Suppressor macrophage (primary cell): ENCODE measurements around the gene BAHD1.

Source experiments
- DNase-seq, 4 experiments: peaks; one replicate each; pipeline ENCODE4 v3.0.0-alpha.2; 2020 to 2022

Gene BAHD1

GRCh38 chr15:40468898-40469331 lies 28.2 kb downstream of the BAHD1 start:
- peak; percentile 41 to 71 (median 52) for DNase-seq

- DNase-seq: no peak
Observed at GRCh38 chr15:40469776-40470390, 29.1 kb downstream of the BAHD1 start.

GRCh38 chr15:40470423-40471104 lies 29.8 kb downstream of the BAHD1 start, which contains the start of gene CHST14:
Gene CHST14, plus strand, starts transcription at chr15:40470984. Its CDS starts 230 bp downstream, at chr15:40471214.
- DNase-seq: peak; percentile 53 to 76 (median 74)

- DNase-seq: peak in 3 of 4 experiments; percentile 27 to 31 (median 28)
Observed at GRCh38 chr15:40471105-40471807, 30.5 kb downstream of the BAHD1 start.

- peak in 1 of 4 experiments; percentile 36 for DNase-seq
Observed at GRCh38 chr15:40471808-40472150, 31.0 kb downstream of the BAHD1 start.

DNA sequence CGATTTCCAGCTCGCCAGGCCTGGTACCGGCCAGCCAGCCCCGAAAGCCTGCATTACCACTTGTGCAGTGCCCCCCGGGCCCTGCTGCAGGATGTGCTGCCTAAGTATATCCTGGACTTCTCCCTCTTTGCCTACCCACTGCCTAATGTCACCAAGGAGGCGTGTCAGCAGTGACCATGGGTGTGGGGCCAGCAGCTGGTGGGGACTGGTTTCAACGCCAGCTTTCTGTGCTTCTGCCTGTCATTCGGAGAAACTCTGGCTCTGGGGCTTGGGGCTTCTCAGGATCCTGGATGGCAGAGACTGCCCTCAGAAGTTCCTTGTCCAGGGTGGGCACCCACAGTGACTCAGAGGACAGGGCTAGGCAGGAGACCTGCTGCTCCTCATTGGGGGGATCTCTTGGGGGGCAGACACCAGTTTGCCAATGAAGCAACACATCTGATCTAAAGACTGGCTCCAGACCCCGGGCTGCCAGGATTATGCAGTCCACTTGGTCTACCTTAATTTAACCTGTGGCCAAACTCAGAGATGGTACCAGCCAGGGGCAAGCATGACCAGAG lies 31.5 kb downstream of the BAHD1 start:
- DNase-seq: no peak

DNA sequence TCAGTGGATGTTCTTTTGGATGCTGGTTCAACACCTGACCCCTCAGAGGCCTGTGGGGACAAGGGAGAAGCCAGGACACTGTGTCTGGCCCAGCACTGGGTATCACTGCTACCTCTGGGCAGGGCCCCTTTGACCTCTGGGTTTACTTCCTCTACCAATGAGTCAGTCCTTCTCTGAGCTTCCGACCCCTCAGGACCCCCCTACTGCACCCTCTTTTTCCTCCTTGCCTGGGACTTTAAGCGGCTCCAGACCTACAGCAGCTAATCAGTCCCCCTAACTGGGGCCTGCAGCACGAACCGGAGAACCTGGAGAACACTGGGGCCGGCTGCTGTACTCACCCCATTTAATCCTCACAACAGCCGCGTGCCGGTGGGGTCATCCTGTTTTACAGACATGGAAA lies 33.8 kb downstream of the BAHD1 start:
- no peak for DNase-seq

DNA sequence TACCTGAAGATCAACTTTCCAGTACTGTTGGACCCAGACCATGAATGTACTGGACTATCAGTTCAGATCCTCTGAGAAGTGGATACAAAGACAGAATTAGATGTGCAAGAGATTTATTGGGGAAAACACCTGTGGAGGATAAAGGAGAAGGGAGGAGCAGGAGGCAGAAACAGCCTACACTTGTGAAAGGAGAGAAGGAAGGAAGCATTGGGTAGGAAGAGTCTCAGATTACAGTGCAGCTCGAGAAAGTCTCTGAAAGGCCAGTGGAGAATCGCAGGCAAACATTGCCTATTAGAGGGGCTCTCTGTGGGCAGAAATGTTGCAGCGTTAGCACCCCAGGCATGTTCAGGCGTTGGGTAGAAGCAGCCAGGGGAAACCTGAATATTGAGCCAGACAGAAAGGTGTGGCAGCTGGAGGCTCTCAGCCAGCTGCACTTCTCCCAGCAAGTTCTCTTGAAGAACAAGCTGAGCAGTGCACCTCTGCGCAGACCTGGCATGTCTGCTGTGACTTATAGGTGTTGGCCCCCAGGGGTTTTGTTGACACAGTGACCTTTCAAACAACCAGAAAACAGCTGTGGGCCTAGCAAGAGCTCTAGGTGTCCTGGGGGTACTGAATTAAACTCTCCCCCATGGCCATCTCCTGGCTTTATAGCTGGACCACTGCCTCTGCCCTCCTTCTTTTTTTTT lies 37.0 kb downstream of the BAHD1 start:
- DNase-seq: no peak

- no peak for DNase-seq
Observed at GRCh38 chr15:40479024-40479423, 38.3 kb downstream of the BAHD1 start.

- DNase-seq: no peak
Observed at GRCh38 chr15:40481341-40482074, 40.8 kb downstream of the BAHD1 start.

- no peak for DNase-seq
Observed at GRCh38 chr15:40483919-40484318, 43.2 kb downstream of the BAHD1 start.

- no peak for DNase-seq
Observed at GRCh38 chr15:40486066-40486770, 45.5 kb downstream of the BAHD1 start.

DNA sequence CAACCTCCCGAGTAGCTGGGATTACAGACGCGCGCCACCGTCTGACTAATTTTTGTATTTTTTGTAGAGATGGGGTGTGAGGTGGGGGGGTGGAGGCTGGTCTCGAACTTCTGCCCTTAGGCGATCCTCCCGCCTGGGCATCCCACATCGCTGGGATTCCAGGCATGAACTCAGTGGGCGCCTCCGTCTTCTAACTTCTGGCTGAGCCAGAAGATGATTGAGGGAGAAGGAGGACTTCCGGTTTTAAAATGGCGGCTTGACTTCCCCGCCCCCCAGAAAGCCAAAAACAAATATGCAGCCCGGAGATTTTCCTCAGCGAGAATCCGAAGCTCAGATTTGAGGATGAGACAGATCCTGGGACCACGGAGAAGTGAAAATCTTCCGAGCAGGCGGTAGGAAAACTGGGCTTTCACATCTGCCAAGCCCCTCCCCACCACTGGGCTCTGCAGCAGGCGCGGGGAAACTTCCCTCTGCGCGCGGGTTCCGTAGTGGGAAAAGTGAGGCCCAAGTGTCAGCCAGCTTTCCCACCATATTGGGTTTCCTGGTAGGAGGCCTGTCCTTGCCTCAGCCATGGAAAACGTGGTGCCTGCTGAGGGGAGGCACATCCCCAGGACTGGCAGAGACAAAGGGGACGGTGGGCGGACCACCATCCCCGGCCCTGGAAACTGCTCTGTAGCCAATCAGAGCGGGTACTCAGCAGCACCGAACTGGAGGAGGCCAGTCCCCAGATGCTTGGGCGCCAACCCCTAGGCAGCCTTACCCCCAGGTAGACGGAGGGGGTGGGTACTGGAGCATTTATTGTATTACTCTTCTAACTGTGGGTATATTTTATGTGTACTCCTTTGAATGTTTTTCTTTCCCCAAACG lies 47.3 kb downstream of the BAHD1 start:
- no peak for DNase-seq

DNA sequence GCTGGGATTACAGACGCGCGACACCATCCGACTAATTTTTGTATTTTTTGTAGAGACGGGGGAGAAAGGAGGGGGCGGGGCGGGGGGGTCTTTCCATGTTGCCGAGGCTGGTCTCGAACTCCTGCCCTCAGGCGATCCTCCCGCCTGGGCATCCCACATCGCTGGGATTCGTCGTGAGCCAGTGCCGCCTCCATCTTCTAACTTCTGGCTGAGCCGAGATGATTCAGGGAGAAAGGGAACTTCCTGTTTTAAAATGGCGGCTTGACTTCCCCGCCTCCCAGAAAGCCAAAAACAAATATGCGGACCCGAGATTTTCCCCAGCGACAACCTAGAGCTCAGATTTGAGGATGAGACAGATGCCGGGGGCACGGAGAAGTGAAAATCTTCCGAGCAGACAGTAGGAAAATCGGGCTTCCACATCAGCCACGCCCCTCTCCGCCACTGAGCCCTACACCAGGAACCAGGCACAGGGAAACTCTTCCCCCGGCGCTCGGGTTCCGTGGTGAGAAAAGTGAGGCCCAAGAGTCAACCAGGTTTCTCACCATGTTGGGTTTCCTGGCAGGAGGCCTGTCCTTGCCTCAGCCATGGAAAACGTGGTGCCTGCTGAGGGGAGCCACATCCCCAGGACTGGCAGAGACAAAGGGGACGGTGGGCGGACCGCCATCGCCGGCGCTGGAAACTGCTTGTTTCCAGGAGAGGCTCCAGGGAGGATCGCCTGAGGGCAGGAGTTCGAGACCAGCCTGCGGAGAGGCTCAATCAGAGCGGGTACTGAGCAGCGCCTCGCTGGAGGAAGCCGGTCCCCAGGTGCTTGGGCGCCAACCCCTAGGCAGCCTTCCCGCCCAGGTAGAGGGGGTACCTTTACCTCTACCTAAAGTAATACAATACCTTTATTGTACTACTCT lies 48.8 kb downstream of the BAHD1 start:
- no peak for DNase-seq

GRCh38 chr15:40493089-40493840 lies 52.5 kb downstream of the BAHD1 start:
- peak; percentile 48 to 81 (median 61) for DNase-seq

GRCh38 chr15:40495516-40495915 lies 54.8 kb downstream of the BAHD1 start:
- DNase-seq: peak in 3 of 4 experiments; percentile 20 to 47 (median 43)

- DNase-seq: no peak
Observed at GRCh38 chr15:40498418-40498817, 57.7 kb downstream of the BAHD1 start.

DNA sequence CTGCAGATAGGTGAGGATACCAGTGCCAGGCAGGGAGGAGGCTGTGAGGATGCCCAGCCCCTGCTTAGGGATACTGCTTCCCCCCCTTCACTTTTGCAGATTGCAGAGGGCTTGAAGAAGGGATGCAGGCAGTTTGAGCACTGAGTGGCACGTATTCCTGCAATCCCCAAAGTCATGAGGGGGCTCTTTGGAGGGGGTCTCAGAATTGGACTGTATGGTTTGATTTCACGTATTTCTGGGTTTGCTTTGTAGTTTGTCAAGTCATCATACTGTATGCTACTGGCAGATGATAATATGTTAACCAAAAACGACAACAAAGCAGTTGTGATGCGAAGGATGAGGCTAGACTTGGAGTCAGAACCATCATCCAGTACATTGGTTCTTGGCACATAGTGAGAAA lies 58.1 kb downstream of the BAHD1 start:
- no peak for DNase-seq
